LoVo (cell line): Measurements from ENCODE around the gene ELAVL1.
A peak's percentile ranks its signal among the peaks of the same experiment; 100 is the strongest.
"Not testable (repeated sequence)": the region's sequence is repeated elsewhere in the genome, so short reads cannot be mapped to it uniquely, and the experiment has no call there.

Experiments
- DNase-seq: peaks from one replicate; pipeline ENCODE4 v3.0.0-alpha.2; 2016; ENCODE audit warnings: low spot score

The ELAVL1 gene

DNA sequence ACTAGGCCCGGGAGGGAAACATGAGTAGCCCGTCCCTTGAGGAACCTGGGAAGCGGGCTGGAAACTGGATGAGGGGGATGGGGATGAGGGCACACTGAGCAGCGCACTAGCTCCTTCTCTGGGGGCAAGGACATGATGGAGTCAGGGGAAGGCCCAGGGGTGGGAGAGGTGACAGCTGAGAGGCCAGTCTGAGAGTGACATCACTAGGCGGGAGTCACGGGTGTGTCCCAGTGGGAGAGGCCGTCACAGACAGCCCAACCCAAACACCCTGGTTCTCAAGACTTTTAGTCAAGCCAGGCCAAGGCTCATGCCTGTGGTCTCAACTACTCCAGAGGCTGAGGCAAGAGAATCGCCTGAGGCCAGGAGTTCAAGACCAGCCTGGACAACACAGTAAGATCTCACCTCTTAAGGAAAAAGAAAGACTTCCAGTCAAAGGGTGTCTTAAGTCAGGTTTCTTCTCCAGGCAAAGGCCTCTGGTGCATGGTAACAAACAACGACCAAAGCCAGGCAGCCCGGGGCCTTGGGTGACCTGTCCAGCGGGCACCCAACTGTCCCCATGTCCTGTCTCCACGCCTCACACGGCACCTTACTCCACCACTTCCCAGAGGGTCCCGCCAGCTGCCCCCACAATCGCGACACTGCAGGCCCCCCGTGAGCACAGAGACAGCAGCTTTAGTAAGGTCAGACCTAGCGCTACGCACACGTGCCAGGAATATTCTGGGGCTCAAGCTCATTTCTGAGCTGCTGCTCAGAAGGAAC is 36.5 kb downstream of the ELAVL1 start:
- DNase-seq = no peak

DNA sequence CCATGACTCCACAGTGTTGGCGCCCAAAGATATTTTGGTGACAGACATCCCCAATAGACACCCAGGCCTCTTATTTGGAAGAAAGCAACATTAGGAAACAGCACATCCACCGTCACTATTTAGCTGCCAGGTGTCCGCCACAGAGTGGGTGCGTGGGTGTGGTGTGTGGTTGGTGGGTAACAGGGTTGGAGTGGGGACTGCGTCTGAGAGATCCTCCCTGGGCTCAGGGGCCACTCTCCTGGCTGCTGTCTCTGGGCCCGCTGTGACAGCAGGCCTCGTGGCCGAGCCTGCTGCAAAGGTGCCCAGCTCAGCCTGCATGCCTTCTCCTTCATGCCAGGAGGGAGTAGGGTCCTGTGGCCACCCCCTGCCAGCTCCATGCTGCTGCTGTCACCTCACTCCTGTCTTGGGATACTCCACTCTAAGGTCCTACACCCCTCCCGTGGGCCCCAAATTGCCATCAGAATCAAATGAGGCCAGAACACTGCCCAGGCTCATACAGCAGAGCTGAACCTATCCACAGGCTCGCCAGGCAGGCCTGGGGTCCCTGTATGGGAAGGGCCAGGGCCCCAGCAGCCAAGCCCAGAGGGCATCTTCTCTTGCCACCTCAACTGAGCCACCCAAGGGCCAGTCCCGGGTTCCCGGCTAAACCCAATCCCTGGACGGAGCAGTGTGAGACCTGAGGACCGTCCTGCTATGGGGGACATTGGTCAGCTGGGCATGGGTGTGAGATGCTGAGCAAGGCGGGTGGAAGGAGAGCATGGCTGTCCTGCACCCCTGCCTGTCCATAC is 37.2 kb downstream of the ELAVL1 start:
- no peak for DNase-seq

DNA sequence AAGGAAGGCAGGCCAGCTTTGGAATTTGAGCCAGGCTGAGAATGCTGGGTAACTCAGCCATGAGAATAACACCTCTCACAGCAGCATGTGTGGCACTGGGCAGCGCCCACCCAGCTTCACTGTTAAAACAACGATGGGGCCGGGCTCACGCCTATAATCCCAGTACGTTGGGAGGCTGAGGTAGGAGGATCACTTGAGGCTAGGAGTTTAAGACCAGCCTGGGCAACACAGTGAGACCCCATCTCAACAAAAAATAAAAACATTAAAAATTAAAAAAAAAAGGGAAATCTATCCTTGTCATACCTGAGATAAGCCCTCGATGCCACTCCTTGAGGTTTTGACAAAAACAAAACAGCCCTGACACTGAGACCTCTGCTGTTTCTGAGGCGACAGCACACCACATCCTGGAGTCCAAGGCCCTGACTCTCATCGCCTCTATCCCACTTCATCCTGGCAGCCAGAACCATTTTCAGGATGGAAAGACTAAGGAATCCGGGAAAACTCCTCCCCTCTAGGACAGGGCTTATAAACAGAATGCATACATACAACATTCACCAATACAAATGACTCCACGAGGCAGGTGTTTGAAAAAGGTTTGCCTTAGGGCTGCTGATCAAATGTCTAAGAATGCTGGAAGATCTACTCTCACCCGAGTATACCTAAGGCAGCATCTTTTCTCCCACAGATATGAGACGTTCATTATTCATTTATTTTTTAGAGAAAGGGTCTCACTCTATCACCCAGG is 39.3 kb downstream of the ELAVL1 start:
- no peak for DNase-seq

DNA sequence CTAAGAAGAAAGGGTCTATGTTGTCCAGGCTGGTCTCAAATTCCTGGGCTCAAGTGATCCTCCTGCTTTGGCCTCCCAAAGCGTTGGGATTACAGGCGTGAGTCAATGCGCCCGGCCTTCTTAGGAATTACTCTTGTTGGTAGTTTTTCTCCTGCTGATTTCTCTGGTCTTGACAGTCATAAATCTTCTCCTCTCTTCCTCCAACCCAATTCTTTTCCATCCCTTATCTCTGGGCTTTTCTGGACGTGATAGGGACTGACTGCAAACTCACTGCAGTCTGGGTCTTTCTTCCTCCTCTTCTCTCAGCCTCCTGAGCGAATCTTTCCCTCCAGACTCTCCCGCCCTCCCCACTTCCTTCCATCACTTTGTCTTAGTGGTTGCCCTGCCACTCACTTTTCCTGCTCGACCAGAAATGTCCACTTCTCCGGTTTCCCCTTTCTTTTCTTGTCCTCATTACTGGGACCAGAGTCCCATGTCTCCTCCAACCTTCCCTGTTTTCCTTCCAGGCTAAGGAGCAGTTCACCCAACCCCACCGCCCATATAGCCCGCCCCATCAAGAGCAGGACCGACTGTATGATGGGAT is 40.1 kb downstream of the ELAVL1 start:
- no peak for DNase-seq

DNA sequence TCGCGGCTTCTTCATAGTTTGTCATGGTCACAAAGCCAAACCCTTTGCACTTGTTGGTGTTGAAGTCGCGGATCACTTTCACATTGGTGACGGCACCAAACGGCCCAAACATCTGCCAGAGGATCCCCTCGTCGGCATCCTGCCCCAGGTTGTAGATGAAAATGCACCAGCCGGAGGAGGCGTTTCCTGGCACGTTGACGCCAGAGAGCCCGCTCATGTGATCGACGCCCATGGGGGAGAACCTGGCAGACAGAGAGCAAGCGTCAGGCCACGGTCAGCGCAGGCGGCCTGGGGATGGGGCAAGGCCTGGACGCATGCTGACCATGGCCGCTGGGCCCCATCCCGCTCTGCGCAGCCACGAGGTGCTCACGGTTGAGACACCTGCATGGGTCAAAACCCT is 41.9 kb downstream of the ELAVL1 start:
- no peak for DNase-seq

DNA sequence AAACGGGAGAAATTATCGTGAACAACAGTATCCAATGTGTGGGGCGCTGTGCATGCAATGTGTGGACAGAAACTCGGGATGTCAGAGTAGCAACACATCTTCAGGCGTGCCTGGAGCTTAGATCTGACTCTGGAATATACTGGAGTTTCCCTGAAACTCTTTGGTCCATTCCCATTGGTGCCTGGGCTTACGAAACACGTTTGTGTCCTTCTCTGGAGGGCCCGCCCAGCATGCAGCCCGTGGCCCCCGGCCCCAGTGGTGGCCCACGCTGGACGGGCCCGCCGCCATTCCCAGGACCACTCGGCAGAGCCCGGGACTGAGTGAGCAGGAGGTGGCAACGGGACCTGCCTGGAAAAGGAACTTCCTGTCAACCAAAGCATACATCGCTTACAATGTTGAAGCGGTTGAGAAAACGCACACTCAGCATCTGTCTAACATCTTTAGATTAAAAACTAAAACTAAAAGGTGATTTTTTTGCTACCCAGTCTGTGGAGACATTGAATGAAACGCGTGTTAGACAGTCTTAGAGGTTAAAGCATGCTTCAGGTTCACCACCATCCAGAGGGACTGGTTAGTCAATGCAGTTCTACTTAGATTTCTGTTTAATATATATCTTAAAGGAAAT is 42.7 kb downstream of the ELAVL1 start:
- DNase-seq = no peak

DNA sequence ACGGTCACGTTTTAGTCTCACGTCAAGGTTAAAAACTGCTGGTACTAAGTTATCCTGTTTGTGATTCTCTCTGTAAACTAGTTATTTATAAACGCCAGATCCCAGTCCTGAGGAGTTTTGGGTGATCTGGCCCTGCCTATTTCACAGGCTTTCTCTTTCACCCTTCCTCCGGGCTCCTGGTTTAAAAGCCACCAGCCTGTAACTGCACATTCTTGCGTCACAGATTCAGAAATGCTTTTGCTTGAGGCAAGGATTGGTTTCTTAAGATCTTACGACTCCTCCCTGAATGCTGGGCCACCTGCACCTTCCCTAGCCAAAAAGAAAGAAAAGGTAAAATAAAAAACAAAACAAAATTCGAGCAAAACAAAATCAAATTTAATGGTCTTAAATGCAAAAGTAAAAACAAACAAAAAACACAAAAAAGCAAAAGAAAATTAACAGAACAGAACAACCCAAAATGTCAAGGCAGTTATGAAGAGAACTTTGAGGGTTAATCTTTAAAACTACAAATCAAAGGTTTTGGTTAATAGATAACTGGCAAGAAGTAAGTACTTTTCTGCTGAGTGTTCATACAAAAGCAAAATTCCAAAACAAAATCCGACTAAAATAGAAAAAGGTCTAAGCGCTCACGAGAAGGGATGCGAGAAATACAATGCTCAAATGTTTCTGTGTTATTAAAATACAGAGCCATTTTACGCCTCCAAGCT is 43.4 kb downstream of the ELAVL1 start:
- DNase-seq = no peak

DNA sequence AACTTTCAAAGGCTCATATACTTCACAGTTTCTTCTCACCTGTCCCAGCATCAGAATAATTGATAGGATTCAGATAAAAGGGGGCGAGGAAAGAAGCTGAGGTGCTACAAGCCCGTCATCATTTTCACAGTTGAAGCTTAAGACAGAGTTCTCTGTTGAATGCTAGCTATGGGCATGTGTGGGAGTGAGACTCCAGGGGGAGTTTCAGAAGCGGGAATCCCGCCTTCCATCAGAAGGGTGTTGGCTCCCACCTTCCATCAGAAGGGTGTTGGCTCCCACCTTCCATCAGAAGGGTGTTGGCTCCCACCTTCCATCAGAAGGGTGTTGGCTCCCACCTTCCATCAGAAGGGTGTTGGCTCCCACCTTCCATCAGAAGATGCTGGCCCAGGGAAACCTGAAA is 44.4 kb downstream of the ELAVL1 start:
- not testable (repeated sequence) for DNase-seq

DNA sequence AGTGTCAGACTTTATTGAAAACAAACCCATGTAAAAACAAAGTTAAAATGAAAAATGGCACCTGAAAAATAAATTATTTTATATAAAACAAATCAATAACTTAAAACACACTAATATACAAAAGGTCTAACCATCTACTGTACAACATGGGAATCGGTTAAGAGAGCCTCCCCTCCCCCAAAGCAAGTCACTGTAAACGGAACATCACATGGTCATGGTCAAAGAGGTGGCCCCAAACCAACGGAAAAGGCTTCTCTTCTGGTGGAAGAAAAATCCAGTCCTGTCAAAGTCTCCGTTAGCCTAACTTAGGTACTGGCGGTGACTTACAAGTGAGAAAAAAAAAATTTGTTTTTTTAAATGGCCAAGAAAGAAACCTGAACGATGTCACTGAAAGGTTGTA is 46.2 kb downstream of the ELAVL1 start:
- DNase-seq = no peak

DNA sequence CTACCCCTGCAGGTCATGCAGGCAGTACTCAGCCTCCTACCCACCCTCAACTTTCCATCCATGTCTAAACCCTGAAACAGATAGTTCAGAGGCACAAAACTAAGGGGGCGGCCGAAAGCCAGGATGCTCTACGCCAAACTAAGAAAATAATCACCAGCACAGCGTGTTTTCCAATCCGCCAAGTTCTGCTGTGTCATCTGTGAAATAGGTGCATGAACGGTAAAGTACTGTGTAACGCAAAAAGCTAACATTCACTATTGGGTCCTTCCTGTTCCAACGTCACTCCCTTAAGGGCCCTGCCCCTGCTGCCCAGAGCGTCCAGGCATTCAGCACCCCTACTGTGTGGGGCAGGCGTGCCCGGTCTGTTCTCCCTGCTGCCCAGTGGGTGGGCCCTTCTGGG is 49.7 kb downstream of the ELAVL1 start:
- DNase-seq = no peak

DNA sequence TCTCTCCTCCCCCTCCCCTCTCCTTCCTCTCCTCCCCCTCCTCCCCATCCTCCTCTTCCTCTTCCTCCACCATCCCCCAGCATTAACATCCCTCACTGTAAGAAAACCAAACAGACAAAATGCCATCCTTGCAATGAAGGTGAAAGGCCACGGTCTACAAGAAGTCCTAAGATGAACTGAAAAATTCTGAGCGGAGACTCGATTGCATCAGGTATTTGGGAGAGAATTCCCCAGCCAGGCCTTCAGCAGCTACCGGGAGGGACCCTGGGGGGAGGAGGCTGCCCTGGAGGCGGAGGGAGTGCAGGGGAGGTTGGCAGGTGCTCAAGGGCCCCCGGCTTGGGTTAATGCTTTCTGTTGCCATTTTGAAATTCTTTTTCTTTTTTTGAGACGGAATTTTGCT is 51.9 kb downstream of the ELAVL1 start:
- DNase-seq = no peak

DNA sequence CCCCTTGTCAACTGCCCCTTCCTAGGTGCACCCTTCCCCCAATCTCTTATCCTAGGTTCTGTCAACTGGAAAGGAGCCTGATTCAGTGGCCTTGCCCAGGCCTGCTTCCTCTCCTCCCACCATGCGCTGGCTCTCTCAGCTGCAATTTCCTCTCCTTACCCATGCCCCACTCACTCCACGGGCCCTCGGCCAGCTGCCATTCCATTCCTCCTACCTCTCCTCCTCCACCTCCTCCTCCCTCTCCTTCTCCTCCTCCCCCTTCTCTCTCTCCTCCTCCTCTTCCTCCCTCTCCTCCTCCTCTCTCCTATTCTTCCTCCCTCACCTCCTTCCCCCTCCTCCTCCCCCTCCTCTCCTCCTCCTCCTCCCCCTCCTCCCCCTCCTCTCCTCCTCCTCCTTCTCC is 52.4 kb downstream of the ELAVL1 start:
- no peak for DNase-seq

DNA sequence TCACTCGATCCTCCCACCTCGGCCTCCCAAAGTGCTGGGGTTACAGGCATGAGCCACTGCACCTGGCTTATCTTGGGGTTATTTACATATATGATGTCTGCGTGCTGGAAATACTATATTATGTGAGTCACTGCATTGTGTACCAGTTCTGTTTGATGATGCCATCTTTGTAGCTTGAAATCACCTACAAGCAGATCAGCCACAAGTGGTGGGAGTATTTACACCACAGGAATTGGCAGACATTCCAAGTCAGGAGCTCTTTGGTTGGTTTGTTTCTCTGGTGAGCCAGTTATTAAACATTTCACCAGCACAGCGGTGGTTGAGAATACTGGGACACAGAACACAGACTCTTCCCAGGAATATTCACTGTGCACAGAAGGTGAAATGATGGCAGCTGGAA is 57.5 kb downstream of the ELAVL1 start:
- DNase-seq = no peak

DNA sequence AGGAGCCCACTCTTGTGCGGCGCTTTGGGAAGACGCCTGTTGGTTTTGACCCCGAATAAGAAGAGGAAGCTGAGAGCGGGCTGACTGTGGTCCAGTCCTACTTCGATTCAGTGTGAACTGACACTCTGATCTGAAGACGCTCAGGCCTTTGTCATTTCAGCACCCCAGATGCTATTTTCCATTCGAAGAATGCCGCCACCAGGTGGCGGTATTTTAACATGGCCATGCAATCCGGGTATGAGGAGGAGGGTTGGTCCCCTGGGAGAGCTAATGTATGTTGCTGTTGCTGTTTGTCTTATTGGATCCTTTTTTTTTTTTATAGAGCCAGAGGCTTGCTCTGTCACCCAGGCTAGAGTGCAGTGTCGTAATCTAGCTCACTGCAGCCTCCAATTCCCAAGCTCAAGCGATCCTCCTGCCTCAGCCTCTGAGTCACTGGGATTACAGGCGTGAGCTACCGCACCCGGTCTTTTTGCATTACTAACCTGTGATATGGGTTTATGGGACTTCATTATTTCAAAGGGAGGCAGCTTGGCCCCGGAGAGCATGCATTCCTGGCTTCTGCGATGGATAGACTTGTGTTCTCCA is 61.2 kb downstream of the ELAVL1 start:
- peak; percentile 78 for DNase-seq

DNA sequence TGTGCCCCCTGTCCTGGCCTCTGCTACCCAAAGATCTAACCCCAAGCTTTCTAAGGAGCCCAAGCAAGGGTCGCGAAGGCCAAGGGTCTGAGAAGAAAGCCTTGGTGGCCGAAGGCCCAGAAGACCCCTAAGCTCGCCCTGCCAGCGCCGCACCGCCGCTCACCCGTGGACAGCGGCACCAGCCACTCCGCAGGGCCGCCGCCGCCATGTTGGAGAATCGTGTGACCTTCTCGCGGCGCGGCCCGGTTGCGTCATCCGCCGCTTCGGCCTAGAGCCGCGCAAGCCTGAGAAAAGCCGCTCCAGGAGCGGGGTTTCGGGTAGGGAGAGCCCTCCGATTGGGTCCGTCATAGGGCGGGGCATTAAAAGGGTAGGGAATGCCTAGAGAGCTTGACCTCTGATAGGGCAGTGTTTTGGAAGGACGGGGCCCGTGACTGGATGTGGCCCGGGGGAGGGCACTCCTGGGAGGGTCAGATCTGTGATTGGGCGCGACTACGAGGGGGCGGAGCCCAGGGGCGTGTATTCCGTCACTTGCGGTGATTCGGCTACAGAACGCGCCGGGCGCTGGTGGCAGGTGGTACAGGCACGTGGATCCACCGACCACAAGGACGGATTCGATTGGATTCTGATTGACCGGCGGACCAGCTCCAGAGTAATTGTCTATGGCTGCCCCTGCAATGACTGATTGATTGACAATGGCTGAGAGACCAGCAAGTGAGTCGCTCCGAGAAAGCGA is 61.8 kb downstream of the ELAVL1 start, which contains the start of gene TIMM44:
TSS of gene TIMM44 (minus strand) at position 223 of the 733 bp plus-strand sequence. CDS start at position 208, 15 bp downstream.
- DNase-seq = peak; percentile 99

DNA sequence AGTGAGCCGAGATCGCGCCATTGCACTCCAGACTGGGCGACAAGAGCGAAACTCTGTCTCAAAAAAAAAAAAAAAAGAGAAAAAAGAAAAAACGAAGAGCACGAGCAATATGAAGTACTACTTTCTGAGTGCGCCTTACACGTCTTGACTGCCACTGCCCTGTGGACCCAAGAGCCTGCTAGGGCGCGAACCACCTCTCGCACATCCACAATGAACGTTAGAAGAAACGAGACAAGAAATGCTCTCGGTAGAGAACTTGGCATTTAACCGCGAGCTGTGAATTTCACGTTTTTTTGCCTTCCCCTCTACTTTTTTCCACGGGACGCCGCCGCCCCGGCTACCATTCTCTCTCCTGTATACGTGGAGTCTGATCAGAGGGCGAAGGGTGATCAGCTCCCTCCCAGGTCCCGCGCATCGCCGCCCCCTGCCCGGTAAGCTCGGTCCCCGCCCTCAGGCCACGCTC is 62.4 kb downstream of the ELAVL1 start:
- DNase-seq = no peak

DNA sequence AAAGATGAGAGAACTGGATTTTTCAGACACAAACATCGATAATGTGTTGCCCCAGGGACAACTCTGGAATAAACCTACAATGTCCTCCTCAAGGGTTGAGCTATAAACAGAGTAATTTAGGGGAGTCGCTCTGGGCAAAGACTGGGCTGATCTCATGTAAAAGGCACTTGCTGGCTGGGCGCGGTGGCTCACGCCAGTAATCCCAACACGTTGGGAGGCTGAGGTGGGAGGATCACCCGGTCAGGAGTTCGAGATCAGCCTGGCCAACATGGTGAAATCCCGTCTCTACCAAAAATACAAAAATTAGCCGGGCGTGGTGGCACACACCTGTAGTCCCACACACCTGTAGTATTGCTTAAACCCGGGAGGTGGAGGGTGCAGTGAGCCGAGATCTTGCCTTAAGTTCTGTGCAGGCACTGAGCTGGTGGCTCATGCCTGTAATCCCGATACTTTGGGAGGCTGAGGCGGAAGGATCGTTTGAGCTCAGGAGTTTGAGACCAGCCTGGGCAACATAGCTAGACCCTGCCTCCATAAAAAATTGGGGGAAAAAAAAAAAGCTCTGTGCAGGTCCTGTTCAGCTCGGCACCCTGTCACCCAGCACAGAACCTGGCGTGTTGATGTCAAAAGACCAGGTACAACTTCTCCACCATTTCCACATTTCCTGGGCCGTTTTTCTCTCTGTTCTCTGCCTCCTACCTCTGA is 63.4 kb downstream of the ELAVL1 start:
- DNase-seq = no peak

DNA sequence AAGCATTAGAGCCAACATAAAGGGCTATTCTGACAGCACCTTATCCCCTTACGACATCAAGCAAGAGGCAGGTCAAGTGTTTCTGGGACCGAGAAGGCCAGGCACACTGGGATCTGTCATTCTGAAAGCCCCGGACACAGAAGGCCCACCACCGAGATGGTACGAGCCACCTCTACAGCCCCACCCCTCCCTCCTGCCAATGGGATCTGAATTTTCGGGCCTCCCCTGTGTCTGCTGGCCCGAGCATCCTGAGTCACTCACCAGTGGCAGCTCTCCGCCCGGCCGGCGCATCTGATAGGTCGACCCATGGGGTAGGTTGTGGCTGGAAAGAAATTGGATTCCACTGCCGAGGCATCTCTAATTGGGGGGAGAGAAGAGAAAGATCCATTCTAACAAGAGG is 64.6 kb downstream of the ELAVL1 start:
- DNase-seq = no peak

DNA sequence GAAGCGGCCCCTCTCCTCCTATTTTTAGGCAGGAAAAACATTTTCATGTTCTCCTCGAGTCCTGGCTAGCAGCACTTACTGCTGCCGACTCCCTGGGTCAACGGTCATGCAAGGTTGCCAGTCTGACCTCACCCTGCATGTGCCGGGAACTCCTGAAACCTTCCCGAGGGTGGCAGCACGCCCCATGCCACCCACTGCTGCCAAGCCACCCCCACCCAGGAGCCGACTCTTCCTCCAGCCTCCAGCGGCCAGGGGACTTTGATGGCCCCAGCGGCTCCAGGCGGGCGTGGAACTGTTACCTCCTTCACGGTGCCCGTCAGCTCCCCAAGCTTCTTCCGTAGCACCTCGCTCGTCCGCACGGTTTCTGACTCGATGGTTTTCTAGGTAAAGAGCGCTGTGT is 70.7 kb downstream of the ELAVL1 start:
- DNase-seq = no peak
